Skin of body (tissue), 2 donors: Measurements from ENCODE around the gene NCAPH2. TPM values are rescaled to one million over a fixed set of nuclear protein-coding genes. Genes with fewer than 3 reads are reported as not detected.

Experiments
- DNase-seq: peaks from one replicate; lab custom pipeline; 2025; lab: John Stamatoyannopoulos, UW
- total RNA-seq: library from RNA; depleted of rRNA; stranded (reverse); fragments of >200 nt; gene quantifications from one replicate; pipeline ENCODE4 v1.2.3, GENCODE V29; 2014

The NCAPH2 gene
- total RNA-seq, 1 donor from 2014 or later = 29.7 TPM

- peak; percentile 75 for DNase-seq
Observed at GRCh38 chr22:50474710-50475651, 33.0 kb upstream of the NCAPH2 start, which contains the start of gene SBF1. TSS of gene SBF1 (minus strand) at chr22:50475035. CDS start at chr22:50474840, 195 bp downstream.

GRCh38 chr22:50475652-50476002 lies 32.4 kb upstream of the NCAPH2 start:
- DNase-seq = no peak

GRCh38 chr22:50476868-50477267 lies 31.2 kb upstream of the NCAPH2 start:
- no peak for DNase-seq

- no peak for DNase-seq
Observed at GRCh38 chr22:50477923-50478322, 30.1 kb upstream of the NCAPH2 start.

- no peak for DNase-seq
Observed at GRCh38 chr22:50479721-50480120, 28.3 kb upstream of the NCAPH2 start.

- no peak for DNase-seq
Observed at GRCh38 chr22:50481045-50481439, 27.0 kb upstream of the NCAPH2 start.

GRCh38 chr22:50481440-50482106 lies 26.5 kb upstream of the NCAPH2 start, which contains the start of gene ADM2:
TSS of gene ADM2 (plus strand) at chr22:50481543. CDS start at chr22:50481848, 305 bp downstream.
- no peak for DNase-seq

GRCh38 chr22:50482107-50483074 lies 25.6 kb upstream of the NCAPH2 start:
- DNase-seq = no peak

- DNase-seq = no peak
Observed at GRCh38 chr22:50483106-50483505, 24.9 kb upstream of the NCAPH2 start.

GRCh38 chr22:50483556-50483955 lies 24.5 kb upstream of the NCAPH2 start:
- no peak for DNase-seq

- DNase-seq = no peak
Observed at GRCh38 chr22:50483977-50484853, 23.8 kb upstream of the NCAPH2 start.

GRCh38 chr22:50485221-50486131 lies 22.5 kb upstream of the NCAPH2 start:
- no peak for DNase-seq

- no peak for DNase-seq
Observed at GRCh38 chr22:50486561-50487289, 21.3 kb upstream of the NCAPH2 start, which contains the start of gene MIOX. TSS of gene MIOX (plus strand) at chr22:50486859. CDS start at chr22:50486898, 39 bp downstream.

- no peak for DNase-seq
Observed at GRCh38 chr22:50487290-50488005, 20.6 kb upstream of the NCAPH2 start.

GRCh38 chr22:50488006-50488677 lies 19.9 kb upstream of the NCAPH2 start:
- DNase-seq = no peak

GRCh38 chr22:50488886-50489285 lies 19.1 kb upstream of the NCAPH2 start:
- DNase-seq = no peak
